Measurements from ENCODE around the gene IGLON5.

IGLON5 gene

GRCh38 chr19:51317376-51317775 lies 5.9 kb downstream of the IGLON5 start:
- in situ Hi-C loops (cut with MboI; ENCODE audit: low sequenced_read_pairs), result no loop called here

GRCh38 chr19:51317968-51318367 lies 6.5 kb downstream of the IGLON5 start:
- in situ Hi-C loops (cut with MboI; ENCODE audit: low sequenced_read_pairs), result no loop called here

- in situ Hi-C loops (cut with MboI; ENCODE audit: low sequenced_read_pairs), result no loop called here
These were observed 7.5 kb downstream of the IGLON5 start for GRCh38 chr19:51318687-51319648.

GRCh38 chr19:51319649-51320279 lies 8.3 kb downstream of the IGLON5 start:
- in situ Hi-C loops (cut with MboI; ENCODE audit: low sequenced_read_pairs), result no loop called here

- in situ Hi-C loops (cut with MboI; ENCODE audit: low sequenced_read_pairs), result no loop called here
These were observed 8.8 kb downstream of the IGLON5 start for GRCh38 chr19:51320280-51320657.

GRCh38 chr19:51321799-51322198 lies 10.4 kb downstream of the IGLON5 start:
- in situ Hi-C loops (cut with MboI; ENCODE audit: low sequenced_read_pairs), result no loop called here

GRCh38 chr19:51323481-51324166 lies 12.2 kb downstream of the IGLON5 start:
- in situ Hi-C loops (cut with MboI; ENCODE audit: low sequenced_read_pairs), result no loop called here

- in situ Hi-C loops (cut with MboI; ENCODE audit: low sequenced_read_pairs), result no loop called here
These were observed 12.7 kb downstream of the IGLON5 start for GRCh38 chr19:51324167-51324481.

GRCh38 chr19:51325161-51325976 lies 13.9 kb downstream of the IGLON5 start:
- in situ Hi-C loops (cut with MboI; ENCODE audit: low sequenced_read_pairs), result no loop called here

- in situ Hi-C loops (cut with MboI; ENCODE audit: low sequenced_read_pairs), result no loop called here
These were observed 15.0 kb downstream of the IGLON5 start for GRCh38 chr19:51326216-51327065.

- in situ Hi-C loops (cut with MboI; ENCODE audit: low sequenced_read_pairs), result no loop called here
These were observed 15.9 kb downstream of the IGLON5 start for GRCh38 chr19:51327066-51328001.

- in situ Hi-C loops (cut with MboI; ENCODE audit: low sequenced_read_pairs), result no loop called here
These were observed 18.0 kb downstream of the IGLON5 start for GRCh38 chr19:51329411-51329810.

GRCh38 chr19:51330366-51330765 lies 18.9 kb downstream of the IGLON5 start:
- in situ Hi-C loops (cut with MboI; ENCODE audit: low sequenced_read_pairs), result no loop called here

GRCh38 chr19:51331193-51331592 lies 19.7 kb downstream of the IGLON5 start:
- in situ Hi-C loops (cut with MboI; ENCODE audit: low sequenced_read_pairs), result no loop called here

GRCh38 chr19:51331716-51332115 lies 20.3 kb downstream of the IGLON5 start:
- in situ Hi-C loops (cut with MboI; ENCODE audit: low sequenced_read_pairs), result no loop called here

- in situ Hi-C loops (cut with MboI; ENCODE audit: low sequenced_read_pairs), result no loop called here
These were observed 22.5 kb downstream of the IGLON5 start for GRCh38 chr19:51333836-51334460.

- in situ Hi-C loops (cut with MboI; ENCODE audit: low sequenced_read_pairs), result no loop called here
These were observed 25.9 kb downstream of the IGLON5 start for GRCh38 chr19:51337141-51337860.

Measured in HL-60/S4 treated with phorbol 12-myristate 13-acetate at 8.2 ng/mL for 4 days and 3 days (cell line).